HG02798 (cell line): ENCODE results near the gene CTPS2.
"Not testable (repeated sequence)": the region's sequence is repeated elsewhere in the genome, so short reads cannot be mapped to it uniquely, and the experiment has no call there.

ENCODE experiments used
- ATAC-seq: cut with Tn5 transposase; IDR thresholded peaks from one replicate; pipeline ENCODE4 v1.9.1; 2021; ENCODE audit warnings: mild to moderate bottlenecking; ENCODE audit not compliant: unreplicated experiment, poor library complexity

Gene CTPS2

GRCh38 chrX:16579517-16579916, 133.0 kb downstream of the CTPS2 start:
- no peak for ATAC-seq

GRCh38 chrX:16578218-16578617, 134.3 kb downstream of the CTPS2 start:
- no peak for ATAC-seq

GRCh38 chrX:16577483-16578029, 134.9 kb downstream of the CTPS2 start:
- ATAC-seq, result no peak

- not testable (repeated sequence) for ATAC-seq
These were observed 137.1 kb downstream of the CTPS2 start for GRCh38 chrX:16575388-16575787.

- ATAC-seq, result no peak
These were observed 138.7 kb downstream of the CTPS2 start for GRCh38 chrX:16573781-16574180.

GRCh38 chrX:16567681-16568080, 144.8 kb downstream of the CTPS2 start:
- ATAC-seq, result no peak

- no peak for ATAC-seq
These were observed 145.9 kb downstream of the CTPS2 start for GRCh38 chrX:16566571-16566970.

GRCh38 chrX:16560173-16560572, 152.3 kb downstream of the CTPS2 start:
- ATAC-seq, result no peak

- ATAC-seq, result no peak
These were observed 153.3 kb downstream of the CTPS2 start for GRCh38 chrX:16559206-16559619.

- ATAC-seq, result no peak
These were observed 154.0 kb downstream of the CTPS2 start for GRCh38 chrX:16558489-16558888.

GRCh38 chrX:16552546-16552945, 159.9 kb downstream of the CTPS2 start:
- no peak for ATAC-seq

GRCh38 chrX:16547644-16548043, 164.8 kb downstream of the CTPS2 start:
- ATAC-seq, result no peak

- no peak for ATAC-seq
These were observed 167.5 kb downstream of the CTPS2 start for GRCh38 chrX:16544969-16545368.
